H1 (cell line): ENCODE results near the gene ELMO1.

Source experiments
- CHD2 ChIP-seq: IDR thresholded peaks from 2 replicates; pipeline ENCODE4 v1.6.1; 2012; ENCODE audit warnings: low read length, improper control_type of control experiment
- CTCF ChIP-seq, 3 experiments: IDR thresholded peaks; 1 replicate in 2 of 3; 2 replicates in 1 of 3; pipeline versions ENCODE4 v1.5.1 to v1.6.1; 2011; ENCODE audit warnings: low read length in 3 of 3, mild to moderate bottlenecking in 3 of 3, inconsistent platforms in 2 of 3, low read depth in 1 of 3, moderate library complexity in 1 of 3; ENCODE audit not compliant: insufficient read depth in 1 of 3; ENCODE audit errors: control extremely low read depth in 1 of 3
- GABPA ChIP-seq: IDR thresholded peaks from 2 replicates; pipeline ENCODE4 v1.6.1; 2011; ENCODE audit warnings: mild to moderate bottlenecking, low read length, moderate library complexity, borderline replicate concordance; ENCODE audit not compliant: insufficient read depth

- no peak for TF ChIP-seq GABPA
- no peak for TF ChIP-seq CTCF (IDR thresholded peaks at IDR 0.05; ENCODE audit: control extremely low read depth in 1 of 3, insufficient read depth in 1 of 3, low read depth in 1 of 3, low read length in 3 of 3)
- no peak for TF ChIP-seq CHD2
Measured at GRCh38 chr7:37289781-37290180, 158.9 kb downstream of the ELMO1 start.
